ENCODE data around the gene PRR36. TPM values are rescaled to one million over a fixed set of nuclear protein-coding genes. Genes with fewer than 3 reads are reported as not detected.

PRR36 gene
- total RNA-seq, 4 donors from 2014 or later: 0.52 TPM; not detected in 3

GRCh38 chr19:7850000-7850813 lies 24.0 kb downstream of the PRR36 start:
- H3K4me3 ChIP-seq: no peak overlapping the region
- no peaks in the 10 kb centered on the region for H3K9me3 ChIP-seq
- intact Hi-C loops (cut with DNase I): no loop called here
- peaks cover 0 to 9% (median 0%) of the 10 kb centered on the region in 4 donors for H3K27me3 ChIP-seq
- no peak overlapping the region for H3K27ac ChIP-seq (replicated peaks in 1 of 4)
- no peak for DNase-seq (ENCODE audit: extremely low spot score)
- WGBS: 79% methylated on average over 13 of the region's 25 CpGs
- TF ChIP-seq POLR2AphosphoS5 (IDR thresholded peaks at IDR 0.05) (no peak), CTCF (IDR thresholded peaks at IDR 0.05) (no peak), POLR2A (IDR thresholded peaks at IDR 0.05; ENCODE audit: low read depth) (no peak), EP300 (IDR thresholded peaks at IDR 0.05) (no peak)
- peaks cover 8 to 11% (median 9%) of the 10 kb centered on the region in 4 donors for H3K4me1 ChIP-seq
- peaks cover 0 to 16% (median 6%) of the 10 kb centered on the region in 4 donors for H3K36me3 ChIP-seq

- Histone ChIP-seq H3K27ac (replicated peaks in 1 of 4) (no peak overlapping the region), H3K36me3 (peaks cover 0 to 16% (median 6%) of the 10 kb centered on the region in 4 donors), H3K4me3 (no peak overlapping the region), H3K4me1 (peaks cover 8 to 11% (median 9%) of the 10 kb centered on the region in 4 donors), H3K9me3 (no peaks in the 10 kb centered on the region), H3K27me3 (peaks cover 0 to 3% (median 0%) of the 10 kb centered on the region in 4 donors)
- WGBS: 94% methylated on average over 7 of the region's 9 CpGs
- intact Hi-C loops (cut with DNase I): no loop called here
- no peak for TF ChIP-seq POLR2A (IDR thresholded peaks at IDR 0.05; ENCODE audit: low read depth)
- TF ChIP-seq POLR2AphosphoS5 (IDR thresholded peaks at IDR 0.05): no peak
- no peak for DNase-seq (ENCODE audit: extremely low spot score)
Observed at GRCh38 chr19:7849631-7849999, 24.6 kb downstream of the PRR36 start.

- Histone ChIP-seq H3K4me1 (peaks cover 8 to 11% (median 9%) of the 10 kb centered on the region in 4 donors), H3K4me3 (no peak overlapping the region), H3K9me3 (no peaks in the 10 kb centered on the region), H3K27ac (replicated peaks in 1 of 4) (no peak overlapping the region), H3K27me3 (no peaks in the 10 kb centered on the region), H3K36me3 (peaks cover 0 to 16% (median 6%) of the 10 kb centered on the region in 4 donors)
- 88% methylated on average over 8 of the region's 34 CpGs for WGBS
- no peak for DNase-seq (ENCODE audit: extremely low spot score)
- intact Hi-C loops (cut with DNase I): no loop called here
- TF ChIP-seq POLR2AphosphoS5 (IDR thresholded peaks at IDR 0.05): no peak
- TF ChIP-seq POLR2A (IDR thresholded peaks at IDR 0.05; ENCODE audit: low read depth): no peak
- TF ChIP-seq CTCF (IDR thresholded peaks at IDR 0.05): no peak
- no peak for TF ChIP-seq EP300 (IDR thresholded peaks at IDR 0.05)
Observed at GRCh38 chr19:7848779-7849457, 25.3 kb downstream of the PRR36 start.

GRCh38 chr19:7847664-7848063 lies 26.5 kb downstream of the PRR36 start:
- Histone ChIP-seq H3K27ac (replicated peaks in 1 of 4) (no peak overlapping the region), H3K27me3 (no peaks in the 10 kb centered on the region), H3K9me3 (no peaks in the 10 kb centered on the region), H3K4me1 (peaks cover 0 to 7% (median 0%) of the 10 kb centered on the region in 4 donors), H3K4me3 (no peak overlapping the region), H3K36me3 (peaks cover 0 to 16% (median 6%) of the 10 kb centered on the region in 4 donors)
- intact Hi-C loops (cut with DNase I): no loop called here
- 89% methylated on average over 18 of the region's 23 CpGs for WGBS
- DNase-seq (ENCODE audit: extremely low spot score): no peak
- no peak for TF ChIP-seq EP300 (IDR thresholded peaks at IDR 0.05)
- TF ChIP-seq POLR2A (IDR thresholded peaks at IDR 0.05; ENCODE audit: low read depth): no peak
- TF ChIP-seq CTCF (IDR thresholded peaks at IDR 0.05): no peak
- no peak for TF ChIP-seq POLR2AphosphoS5 (IDR thresholded peaks at IDR 0.05)

- WGBS: 82% methylated on average over 4 of the region's 19 CpGs
- Histone ChIP-seq H3K9me3 (no peaks in the 10 kb centered on the region), H3K4me3 (no peak overlapping the region), H3K27me3 (no peaks in the 10 kb centered on the region), H3K27ac (replicated peaks in 1 of 4) (no peak overlapping the region), H3K36me3 (peaks cover 0 to 16% (median 6%) of the 10 kb centered on the region in 4 donors), H3K4me1 (peaks cover 0 to 7% (median 0%) of the 10 kb centered on the region in 4 donors)
- no peak for TF ChIP-seq CTCF (IDR thresholded peaks at IDR 0.05)
- TF ChIP-seq POLR2A (IDR thresholded peaks at IDR 0.05; ENCODE audit: low read depth): no peak
- no peak for TF ChIP-seq EP300 (IDR thresholded peaks at IDR 0.05)
- TF ChIP-seq POLR2AphosphoS5 (IDR thresholded peaks at IDR 0.05): no peak
- intact Hi-C loops (cut with DNase I): no loop called here
- DNase-seq (ENCODE audit: extremely low spot score): no peak
Observed at GRCh38 chr19:7846155-7846646, 28.0 kb downstream of the PRR36 start.

Data from esophagus muscularis mucosa (tissue), 4 donors.